GM18870 (cell line): ENCODE results near the gene SPDYE3.
"Not testable (repeated sequence)": the region's sequence is repeated elsewhere in the genome, so short reads cannot be mapped to it uniquely, and the experiment has no call there.

Experiments
- ATAC-seq: cut with Tn5 transposase; IDR thresholded peaks from one replicate; pipeline ENCODE4 v1.9.1; 2021; ENCODE audit warnings: moderate library complexity; ENCODE audit not compliant: unreplicated experiment

SPDYE3 gene

DNA sequence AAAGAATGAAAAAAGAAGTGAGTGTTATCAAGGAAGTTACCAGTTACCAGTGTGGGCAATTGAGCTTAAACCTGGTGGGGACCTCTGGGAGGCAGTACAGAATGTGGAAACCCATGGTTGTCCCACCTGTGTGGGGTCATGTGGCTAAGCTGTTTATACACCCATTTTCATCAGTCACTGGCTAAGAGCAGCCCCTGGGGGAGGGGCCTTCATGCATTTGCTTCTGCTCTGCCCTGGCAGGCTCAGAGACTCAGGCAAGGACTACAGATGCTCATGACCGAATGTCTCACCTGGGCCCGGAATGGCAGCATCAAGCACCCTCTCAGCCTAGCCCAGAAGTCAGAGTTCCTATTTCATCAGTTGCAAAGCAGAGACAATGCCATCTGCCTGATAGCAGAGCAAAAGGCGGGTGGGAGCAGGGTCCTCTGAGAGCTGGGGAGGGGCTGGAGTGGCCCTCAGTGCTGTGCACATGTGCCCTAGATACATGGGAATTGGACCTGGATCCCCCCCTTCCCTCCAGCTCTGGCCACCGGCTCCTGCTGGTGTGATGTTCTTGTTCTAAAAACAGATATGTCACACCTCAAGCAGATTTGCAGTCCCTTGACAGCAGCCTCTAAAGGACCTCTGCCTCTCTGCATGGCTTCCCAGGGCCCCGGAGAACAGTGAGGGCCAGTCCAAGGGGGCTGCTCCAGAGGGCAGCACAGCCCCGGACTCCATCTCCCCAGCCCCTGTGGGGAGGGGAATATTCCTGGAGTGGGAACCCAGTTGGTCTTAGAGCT lies 20.1 kb upstream of the SPDYE3 start:
- ATAC-seq: not testable (repeated sequence)

DNA sequence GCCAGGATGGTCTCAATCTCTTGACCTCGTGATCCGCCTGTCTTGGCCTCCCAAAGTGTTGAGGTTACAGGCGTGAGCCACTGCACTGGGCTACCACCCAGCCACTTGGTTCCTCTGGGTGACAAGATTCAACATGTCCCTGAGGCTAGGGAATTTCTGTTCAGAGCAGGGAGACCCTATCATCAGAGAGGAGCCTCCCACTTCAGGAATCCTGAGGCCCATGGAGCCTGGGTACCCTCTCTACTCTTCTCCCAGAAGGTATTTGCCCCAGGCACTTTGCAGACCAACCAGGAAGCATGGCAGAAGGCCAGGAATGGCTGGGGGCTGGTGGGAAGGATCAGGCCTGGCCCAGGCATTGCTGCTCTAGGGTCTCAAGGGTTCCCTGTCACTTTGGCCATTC lies 19.2 kb upstream of the SPDYE3 start:
- ATAC-seq: not testable (repeated sequence)

DNA sequence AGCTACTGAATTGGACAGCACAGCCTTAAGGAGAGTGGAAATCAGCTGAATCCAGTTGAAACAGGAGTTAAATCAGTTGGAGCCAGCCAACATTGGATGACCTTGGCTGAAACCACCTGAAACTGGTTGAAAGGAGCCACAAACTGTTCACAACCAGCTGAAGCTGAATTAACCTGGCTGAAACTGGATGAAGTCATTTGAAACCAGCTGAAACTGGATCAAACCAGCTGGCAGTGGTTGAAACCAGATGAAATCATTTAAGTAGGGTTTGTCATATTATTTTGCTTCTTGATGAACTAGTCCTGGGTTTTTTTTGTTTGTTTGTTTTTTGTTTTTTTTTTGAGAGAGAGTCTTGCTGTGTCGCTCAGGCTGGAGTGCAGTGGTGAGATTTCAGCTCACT lies 15.3 kb upstream of the SPDYE3 start:
- not testable (repeated sequence) for ATAC-seq

GRCh38 chr7:100295269-100295668 lies 12.2 kb upstream of the SPDYE3 start:
- ATAC-seq: not testable (repeated sequence)

GRCh38 chr7:100297852-100298631 lies 9.5 kb upstream of the SPDYE3 start:
- not testable (repeated sequence) for ATAC-seq

DNA sequence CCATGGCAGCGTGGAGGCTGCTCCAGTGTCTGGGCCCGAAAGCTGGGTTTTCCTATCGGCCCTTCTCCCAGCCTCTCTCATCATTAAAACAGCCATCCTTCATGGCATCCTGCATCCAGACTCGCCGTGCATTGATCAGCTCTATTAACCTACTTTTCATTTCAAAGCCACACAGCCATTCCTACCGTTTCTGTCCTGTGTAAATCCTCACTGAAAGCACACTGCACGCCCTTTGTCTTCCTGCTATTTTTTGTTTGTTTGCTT lies 8.9 kb upstream of the SPDYE3 start:
- ATAC-seq: not testable (repeated sequence)

DNA sequence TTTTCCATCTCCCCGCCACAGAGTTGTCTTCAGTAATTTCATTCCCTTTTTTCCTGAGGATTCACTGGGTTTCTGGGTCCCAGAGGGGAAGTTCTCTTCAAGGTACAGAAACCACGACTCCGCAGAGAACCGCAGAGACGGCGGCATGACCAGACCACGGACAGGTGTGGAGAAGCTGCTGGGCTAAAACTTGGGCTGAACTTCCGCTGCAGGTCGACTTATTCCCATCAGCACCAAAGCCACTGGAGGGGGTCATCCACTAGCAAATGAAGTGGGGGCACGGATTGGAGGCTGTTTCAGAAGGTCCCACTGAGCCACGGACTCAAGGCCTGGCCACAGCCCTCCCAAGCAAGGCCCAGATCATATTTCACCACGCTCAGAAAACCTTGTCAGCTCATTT lies 3.0 kb upstream of the SPDYE3 start:
- ATAC-seq: not testable (repeated sequence)

GRCh38 chr7:100318329-100318728 lies 10.8 kb downstream of the SPDYE3 start:
- ATAC-seq: not testable (repeated sequence)

DNA sequence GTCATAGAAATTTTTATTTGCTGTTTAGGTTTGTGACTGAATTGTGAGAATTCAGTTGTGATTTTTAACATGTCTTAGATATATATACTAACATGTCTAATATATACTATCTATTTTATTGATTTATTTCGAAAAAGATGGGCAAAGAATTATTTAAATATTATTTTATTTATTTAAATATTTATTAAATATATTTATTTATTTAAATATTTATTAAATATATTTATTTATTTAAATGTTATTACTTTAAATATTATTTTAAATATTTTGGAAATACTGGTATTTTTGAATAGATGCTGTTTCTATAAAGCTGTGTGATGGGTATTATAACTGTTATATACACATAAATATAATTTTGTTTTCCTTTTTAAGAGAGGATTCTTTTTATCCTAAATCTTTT lies 14.1 kb downstream of the SPDYE3 start:
- not testable (repeated sequence) for ATAC-seq

DNA sequence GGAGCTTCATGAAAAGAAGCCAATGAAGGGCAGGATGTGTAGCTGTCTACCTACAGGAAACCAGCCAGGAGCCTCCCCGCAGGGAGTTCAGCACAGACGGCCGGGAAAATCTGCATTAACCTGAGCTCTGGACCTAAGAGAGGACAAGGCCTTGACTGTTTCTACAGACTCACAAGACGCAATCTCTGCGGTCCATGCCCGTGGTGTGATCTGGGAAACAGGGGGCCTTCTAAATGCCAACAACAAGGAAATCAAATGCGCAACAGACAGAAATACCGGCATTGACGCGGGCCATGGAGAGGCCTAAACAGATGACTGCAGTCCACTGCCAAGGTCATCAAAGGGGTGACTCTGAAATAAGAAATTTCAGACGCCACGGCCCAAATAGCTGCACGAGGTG lies 16.7 kb downstream of the SPDYE3 start:
- not testable (repeated sequence) for ATAC-seq

DNA sequence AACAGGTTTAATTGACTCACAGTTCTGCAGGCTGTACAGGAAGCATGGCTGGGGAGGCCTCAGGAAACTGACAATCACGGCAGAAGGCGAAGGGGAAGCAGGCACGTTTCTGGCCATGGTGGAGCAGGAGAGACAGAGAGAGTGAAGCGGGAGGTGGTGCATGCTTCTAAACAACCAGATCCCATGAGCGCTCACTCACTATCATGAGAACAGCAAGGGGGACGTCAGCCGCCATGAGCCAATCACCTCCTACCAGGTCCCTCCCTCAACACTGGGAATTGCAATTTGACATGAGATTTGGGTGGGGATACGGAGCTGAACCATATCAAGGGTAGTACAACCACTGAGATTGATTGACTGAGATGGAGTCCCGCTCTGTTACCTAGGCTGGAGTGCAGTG lies 18.2 kb downstream of the SPDYE3 start:
- not testable (repeated sequence) for ATAC-seq

DNA sequence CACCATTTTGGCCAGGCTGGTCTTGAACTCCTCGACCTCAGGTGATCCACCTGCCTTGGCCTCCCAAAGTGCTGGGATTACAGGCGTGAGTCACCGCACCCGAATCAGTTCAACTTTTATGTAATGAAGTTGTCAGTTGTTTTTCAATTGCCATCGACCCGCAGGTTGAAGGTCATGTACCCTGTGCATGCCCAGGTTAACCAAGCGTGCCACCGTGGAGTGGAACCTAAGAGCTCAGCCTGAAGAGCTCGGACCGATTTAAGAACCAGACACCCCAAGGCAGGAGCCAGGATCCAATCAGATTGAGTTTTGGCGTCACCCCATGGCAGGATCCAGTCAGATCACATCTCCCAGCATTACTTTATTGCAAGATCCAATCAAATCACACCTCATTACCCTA lies 19.4 kb downstream of the SPDYE3 start:
- ATAC-seq: not testable (repeated sequence)

GRCh38 chr7:100335566-100336466 lies 28.3 kb downstream of the SPDYE3 start:
- peak; percentile 92 for ATAC-seq

DNA sequence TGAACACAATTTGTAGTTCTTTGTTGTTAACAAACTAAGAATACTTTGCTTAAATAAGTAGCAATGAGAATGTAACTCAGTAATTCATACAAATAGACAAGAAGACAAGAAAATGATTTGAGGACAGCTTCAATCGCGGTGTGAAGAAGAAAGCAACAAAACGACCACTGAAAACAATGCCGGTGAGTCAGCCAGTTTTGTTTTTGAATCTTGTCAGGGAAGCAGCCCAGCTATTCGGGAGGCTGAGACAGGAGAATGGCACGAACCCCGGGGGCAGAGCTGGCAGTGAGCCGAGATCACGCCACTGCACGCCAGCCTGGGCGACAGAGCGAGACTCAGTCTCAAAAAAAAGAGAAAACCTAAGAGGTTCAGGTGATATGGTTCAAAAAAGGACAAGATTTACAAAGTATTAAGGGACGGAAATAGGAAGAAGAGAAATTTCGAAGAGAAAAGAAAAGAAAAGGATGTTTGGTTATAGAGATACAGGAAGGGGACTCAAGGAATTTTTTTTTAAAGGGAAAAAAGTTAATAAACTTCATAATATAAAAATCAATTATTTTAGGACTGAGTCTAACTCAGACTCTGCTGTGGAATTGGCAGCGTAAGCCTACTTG lies 30.7 kb downstream of the SPDYE3 start:
- ATAC-seq: not testable (repeated sequence)

DNA sequence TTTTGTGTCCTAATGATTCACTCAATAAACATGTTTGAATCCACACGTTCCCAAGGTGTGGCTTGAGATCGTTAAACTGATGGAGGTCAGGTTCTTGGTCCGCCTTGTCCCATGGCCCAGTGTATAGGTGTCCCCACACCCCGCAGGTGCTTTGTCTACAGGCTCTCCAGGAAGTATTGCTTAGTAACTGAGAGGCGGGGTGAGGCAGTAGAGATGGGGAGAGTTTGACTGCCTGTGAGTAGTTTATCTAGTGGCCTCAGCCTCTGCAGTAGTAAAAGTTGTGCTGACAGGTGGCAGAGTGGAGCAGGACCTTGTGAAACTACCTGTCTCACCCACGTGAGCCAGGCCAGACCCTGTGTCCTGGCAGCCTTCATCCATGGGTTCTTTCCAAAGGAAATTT lies 33.8 kb downstream of the SPDYE3 start:
- ATAC-seq: not testable (repeated sequence)

GRCh38 chr7:100342765-100343164 lies 35.3 kb downstream of the SPDYE3 start:
- ATAC-seq: no peak

DNA sequence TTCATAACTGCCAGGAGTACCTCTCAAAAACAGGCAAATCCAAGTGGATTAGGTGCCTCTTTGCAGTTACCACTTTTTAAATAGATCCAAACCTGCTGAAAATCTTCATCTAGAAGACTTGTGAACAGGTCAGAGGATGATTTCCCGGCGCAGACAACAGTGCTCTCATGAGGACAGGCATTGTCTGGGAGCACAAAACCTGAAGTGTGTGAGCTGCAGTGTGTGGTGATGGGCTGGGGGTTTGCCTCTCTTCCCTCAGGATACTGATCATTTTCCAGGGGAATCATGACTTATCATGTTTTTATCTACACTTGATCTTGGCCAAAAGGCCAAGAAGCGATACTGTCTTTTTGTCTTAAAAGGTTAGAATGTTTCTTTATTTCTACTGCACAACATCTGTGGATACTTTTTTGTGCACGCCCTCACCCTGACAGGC lies 36.6 kb downstream of the SPDYE3 start:
- ATAC-seq: not testable (repeated sequence)

GRCh38 chr7:100344560-100345287 lies 37.2 kb downstream of the SPDYE3 start:
- ATAC-seq: peak; percentile 44

- ATAC-seq: peak; percentile 34
These were observed 37.8 kb downstream of the SPDYE3 start for GRCh38 chr7:100345288-100345672.

DNA sequence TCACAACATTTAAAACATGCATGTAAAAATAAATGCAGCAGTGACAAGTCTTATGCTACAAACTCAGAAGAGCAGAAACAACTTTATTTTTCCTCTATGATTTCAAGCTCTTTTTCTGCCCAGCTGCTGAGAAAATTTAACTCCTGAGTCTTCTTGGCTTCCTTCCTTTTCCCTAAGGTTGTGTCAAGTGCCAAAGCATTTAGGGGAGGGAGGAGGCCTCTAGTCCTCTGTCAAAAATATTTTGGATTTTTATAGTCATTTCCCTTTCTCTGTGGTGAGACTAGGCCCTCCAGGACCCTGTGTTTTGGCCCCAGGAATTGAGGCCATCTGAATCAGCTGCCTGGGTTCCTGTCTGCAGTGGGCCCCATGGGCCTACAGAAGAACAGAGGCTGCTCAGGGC lies 39.4 kb downstream of the SPDYE3 start:
- no peak for ATAC-seq
